NCI-H2107 treated with DMSO at 0.1 percent for 48 hours (cell line): ENCODE measurements around the gene TBC1D13.

Source experiments
- DNase-seq: peaks from one replicate; lab custom pipeline; 2025; ENCODE audit not compliant: unreplicated experiment; lab: John Stamatoyannopoulos, UW

The TBC1D13 gene

GRCh38 chr9:128820665-128821583 lies 33.9 kb downstream of the TBC1D13 start:
- DNase-seq, result no peak

GRCh38 chr9:128821584-128822406 lies 34.7 kb downstream of the TBC1D13 start:
- DNase-seq, result no peak

- DNase-seq, result no peak
These were observed 35.5 kb downstream of the TBC1D13 start for GRCh38 chr9:128822407-128823042.

GRCh38 chr9:128823362-128823902 lies 36.4 kb downstream of the TBC1D13 start:
- DNase-seq, result no peak

GRCh38 chr9:128823903-128824406 lies 36.9 kb downstream of the TBC1D13 start:
- DNase-seq, result no peak

GRCh38 chr9:128824911-128825310 lies 37.9 kb downstream of the TBC1D13 start:
- no peak for DNase-seq

GRCh38 chr9:128825923-128826700 lies 39.1 kb downstream of the TBC1D13 start:
- DNase-seq, result no peak

- no peak for DNase-seq
These were observed 41.2 kb downstream of the TBC1D13 start for GRCh38 chr9:128828267-128828666.

GRCh38 chr9:128828719-128829452 lies 41.8 kb downstream of the TBC1D13 start:
- no peak for DNase-seq

- peak; percentile 86 for DNase-seq
These were observed 42.6 kb downstream of the TBC1D13 start, which contains the start of gene SPOUT1 for GRCh38 chr9:128829477-128830251. SPOUT1 (minus strand) TSS chr9:128829794; CDS start chr9:128829780, 14 bp downstream.

GRCh38 chr9:128833696-128834095 lies 46.6 kb downstream of the TBC1D13 start:
- DNase-seq, result no peak

- DNase-seq, result no peak
These were observed 48.5 kb downstream of the TBC1D13 start for GRCh38 chr9:128835246-128836210.

GRCh38 chr9:128836509-128837145 lies 49.6 kb downstream of the TBC1D13 start:
- no peak for DNase-seq

GRCh38 chr9:128838338-128838737 lies 51.3 kb downstream of the TBC1D13 start:
- DNase-seq, result peak; percentile 8

GRCh38 chr9:128840524-128840923 lies 53.5 kb downstream of the TBC1D13 start:
- DNase-seq, result no peak

GRCh38 chr9:128841694-128842492 lies 54.8 kb downstream of the TBC1D13 start:
- no peak for DNase-seq
